SU-DHL-6 (cell line): Measurements from ENCODE around the gene SYNJ2.
A peak's percentile ranks its signal among the peaks of the same experiment; 100 is the strongest.

Source experiments
- H2AFZ ChIP-seq: fragments of 200-600 bp; sonication (generic); 2 replicates; pipeline ENCODE4 v1.6.1; 2014; ENCODE audit warnings: low read depth, mild to moderate bottlenecking, moderate library complexity, mixed read lengths, antibody characterized with exemption, low read length; ENCODE audit not compliant: severe bottlenecking
- H3F3A ChIP-seq: fragments of 200-600 bp; shearing (Covaris generic); 2 replicates; pipeline ENCODE4 v1.6.0; 2016; ENCODE audit warnings: antibody characterized with exemption, mild to moderate bottlenecking; ENCODE audit not compliant: insufficient read depth
- H3K27ac ChIP-seq: fragments of 200-600 bp; sonication (generic); 2 replicates; pipeline ENCODE4 v1.5.1; 2016; ENCODE audit warnings: low read depth, mild to moderate bottlenecking, low read length, moderate library complexity, mixed read lengths
- H3K27me3 ChIP-seq: fragments of 200-600 bp; sonication (generic), shearing (Covaris generic); 2 replicates; pipeline ENCODE4 v1.6.0; 2014; ENCODE audit warnings: mild to moderate bottlenecking, low read length
- H3K36me3 ChIP-seq: fragments of 200-600 bp; sonication (generic); 2 replicates; pipeline ENCODE4 v1.6.1; 2014; ENCODE audit warnings: mild to moderate bottlenecking, low read length, mixed read lengths
- H3K4me2 ChIP-seq: fragments of 300-600, 200-600 bp; shearing (Covaris generic), sonication (generic); 2 replicates; pipeline ENCODE4 v1.6.0; 2014; ENCODE audit warnings: low read length, low read depth, mild to moderate bottlenecking; ENCODE audit not compliant: poor library complexity, severe bottlenecking
- H3K4me3 ChIP-seq: fragments of 200-600 bp; sonication (generic); 2 replicates; pipeline ENCODE4 v1.5.1; 2014; ENCODE audit warnings: antibody characterized with exemption, low read length, mild to moderate bottlenecking, mixed read lengths; ENCODE audit not compliant: insufficient read depth, poor library complexity, severe bottlenecking
- H3K79me2 ChIP-seq: fragments of 200-600 bp; sonication (generic); 2 replicates; pipeline ENCODE4 v1.6.1; 2014; ENCODE audit warnings: mild to moderate bottlenecking, low read length, moderate library complexity; ENCODE audit not compliant: insufficient read depth
- H3K9ac ChIP-seq: fragments of 200-600 bp; sonication (generic); 2 replicates; pipeline ENCODE4 v1.7.0; 2014; ENCODE audit warnings: mild to moderate bottlenecking, low read length
- H3K9me2 ChIP-seq: fragments of 200-600 bp; sonication (generic); replicated peaks from 2 replicates; pipeline ENCODE4 v1.6.1; 2014; ENCODE audit warnings: low read length; ENCODE audit not compliant: insufficient read depth
- H3K9me3 ChIP-seq: fragments of 200-600 bp; sonication (generic); 2 replicates; pipeline ENCODE4 v1.6.1; 2014; ENCODE audit warnings: low read length, mixed read lengths; ENCODE audit not compliant: insufficient read depth
- H4K20me1 ChIP-seq: fragments of 200-600 bp; sonication (generic); 2 replicates; pipeline ENCODE4 v1.6.1; 2014; ENCODE audit warnings: low read depth, mild to moderate bottlenecking, antibody characterized with exemption, low read length, moderate library complexity, mixed read lengths
- CTCF ChIP-seq: fragments of 200-600 bp; sonication (generic); IDR thresholded peaks from one replicate; pipeline ENCODE4 v1.5.1; 2017; ENCODE audit warnings: antibody characterized with exemption, mild to moderate bottlenecking, low read length, moderate library complexity; ENCODE audit not compliant: insufficient read depth, poor library complexity, severe bottlenecking
- EZH2phosphoT487 ChIP-seq: fragments of 200-600 bp; sonication (generic), shearing (Covaris generic); conservative IDR thresholded peaks from 2 replicates; pipeline ENCODE4 v1.6.1; 2018; ENCODE audit warnings: mild to moderate bottlenecking, antibody characterized with exemption, low read length, moderate library complexity, mixed read lengths

Gene SYNJ2

DNA sequence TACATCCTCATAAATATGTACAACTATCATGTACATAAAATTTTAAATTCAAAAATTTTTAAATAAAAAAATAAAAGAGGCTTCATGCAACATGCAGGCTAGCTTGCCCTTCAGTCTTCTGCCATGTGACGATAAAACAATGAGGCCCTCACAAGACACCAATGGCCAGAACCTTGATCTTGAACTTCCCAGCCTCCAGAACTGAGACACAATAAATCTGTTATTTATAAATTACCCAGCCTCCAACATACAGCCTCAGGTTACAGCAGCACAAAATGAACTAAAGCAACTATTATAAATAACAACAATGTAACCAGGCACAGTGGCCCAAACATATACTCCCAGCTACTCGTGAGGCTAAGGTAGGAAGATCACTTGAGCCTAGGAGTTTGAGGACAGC, 143.6 kb downstream of the SYNJ2 start:
- no peaks in the 10 kb centered on the region for H3F3A ChIP-seq
- no peaks in the 10 kb centered on the region for H3K9me2 ChIP-seq
- no peaks in the 10 kb centered on the region for H4K20me1 ChIP-seq
- no peak overlapping the region for H3K4me3 ChIP-seq
- H3K27me3 ChIP-seq, result no peaks in the 10 kb centered on the region
- no peak overlapping the region for H3K9ac ChIP-seq
- no peak for TF ChIP-seq CTCF
- TF ChIP-seq EZH2phosphoT487, result no peak
- H3K4me2 ChIP-seq, result no peak overlapping the region
- H3K27ac ChIP-seq, result no peak overlapping the region
- H3K9me3 ChIP-seq, result no peaks in the 10 kb centered on the region
- no peak overlapping the region for H2AFZ ChIP-seq
- H3K36me3 ChIP-seq, result no peaks in the 10 kb centered on the region
- no peaks in the 10 kb centered on the region for H3K79me2 ChIP-seq

GRCh38 chr6:158131926-158132325, 150.3 kb downstream of the SYNJ2 start:
- H3K79me2 ChIP-seq, result no peaks in the 10 kb centered on the region
- no peak overlapping the region for H3K9ac ChIP-seq

GRCh38 chr6:158142789-158143188, 161.1 kb downstream of the SYNJ2 start:
- H3K9ac ChIP-seq, result no peak overlapping the region
- no peaks in the 10 kb centered on the region for H3K9me2 ChIP-seq
- H3K9me3 ChIP-seq, result no peaks in the 10 kb centered on the region
- no peak overlapping the region for H3K27ac ChIP-seq
- 0 out of 2 replicates have a peak, but pooled peaks cover 3% of the 10 kb centered on the region for H3F3A ChIP-seq
- TF ChIP-seq CTCF, result no peak
- no peak for TF ChIP-seq EZH2phosphoT487
- H3K79me2 ChIP-seq, result no peaks in the 10 kb centered on the region
- H4K20me1 ChIP-seq, result no peaks in the 10 kb centered on the region
- no peaks in the 10 kb centered on the region for H3K27me3 ChIP-seq
- H3K4me3 ChIP-seq, result no peak overlapping the region
- no peaks in the 10 kb centered on the region for H3K36me3 ChIP-seq
- H3K4me2 ChIP-seq, result no peak overlapping the region
- no peak overlapping the region for H2AFZ ChIP-seq

More at GRCh38 chr6:158131926-158132325, 150.3 kb downstream of the SYNJ2 start:
- no peaks in the 10 kb centered on the region for H3K9me3 ChIP-seq
- H4K20me1 ChIP-seq, result no peaks in the 10 kb centered on the region
- H3K4me2 ChIP-seq, result no peak overlapping the region
- no peaks in the 10 kb centered on the region for H3K27me3 ChIP-seq
- no peak overlapping the region for H3K27ac ChIP-seq
- H3K4me3 ChIP-seq, result no peak overlapping the region
- H2AFZ ChIP-seq, result no peak overlapping the region
- no peaks in the 10 kb centered on the region for H3F3A ChIP-seq
- no peaks in the 10 kb centered on the region for H3K9me2 ChIP-seq
- TF ChIP-seq EZH2phosphoT487 (no peak), CTCF (peak; percentile 46)
- no peaks in the 10 kb centered on the region for H3K36me3 ChIP-seq

DNA sequence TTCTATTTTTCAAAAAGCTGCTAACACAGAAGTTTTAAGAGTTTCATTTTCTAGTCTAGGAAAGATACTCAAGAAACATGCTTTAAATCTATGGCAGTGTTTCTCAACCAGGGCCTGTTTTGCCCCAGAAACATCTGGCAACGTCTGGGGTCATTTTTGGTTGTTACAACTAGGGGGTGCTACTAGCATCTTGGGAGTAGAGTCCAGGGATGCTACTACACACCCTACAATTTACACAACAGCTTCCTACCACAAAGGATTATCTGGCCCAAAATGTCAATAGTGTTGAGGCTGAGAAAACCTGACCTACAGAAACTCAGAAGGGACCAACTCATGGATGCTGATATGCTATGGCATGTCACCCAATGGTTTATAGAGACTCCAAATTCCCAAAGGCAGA, 162.0 kb downstream of the SYNJ2 start:
- Histone ChIP-seq H3K9ac (no peak overlapping the region), H2AFZ (no peak overlapping the region), H3K27ac (no peak overlapping the region), H4K20me1 (no peaks in the 10 kb centered on the region), H3K27me3 (no peaks in the 10 kb centered on the region), H3K79me2 (no peaks in the 10 kb centered on the region), H3K9me3 (no peaks in the 10 kb centered on the region), H3F3A (0 out of 2 replicates have a peak, but pooled peaks cover 3% of the 10 kb centered on the region), H3K4me2 (no peak overlapping the region), H3K9me2 (no peaks in the 10 kb centered on the region), H3K4me3 (no peak overlapping the region), H3K36me3 (no peaks in the 10 kb centered on the region)
- TF ChIP-seq CTCF, result peak; percentile 30
- TF ChIP-seq EZH2phosphoT487, result no peak
